Fibroblast of the conjunctiva (primary cell): ENCODE measurements around the gene ZNF879.

Experiments used
- DNase-seq: peaks from one replicate; pipeline ENCODE4 v3.0.0-alpha.2; 2010; ENCODE audit warnings: low read depth

Gene ZNF879

GRCh38 chr5:179008667-179009066 lies 14.9 kb upstream of the ZNF879 start:
- no peak for DNase-seq

GRCh38 chr5:179033004-179033580 lies 9.5 kb downstream of the ZNF879 start:
- DNase-seq = no peak

GRCh38 chr5:179044765-179045164 lies 21.2 kb downstream of the ZNF879 start:
- DNase-seq = no peak

- DNase-seq = no peak
These were observed 28.2 kb downstream of the ZNF879 start for GRCh38 chr5:179051784-179052183.

- no peak for DNase-seq
These were observed 30.6 kb downstream of the ZNF879 start for GRCh38 chr5:179054036-179054785.

- no peak for DNase-seq
These were observed 31.3 kb downstream of the ZNF879 start for GRCh38 chr5:179054876-179055275.

GRCh38 chr5:179055436-179055835 lies 31.8 kb downstream of the ZNF879 start:
- no peak for DNase-seq

- no peak for DNase-seq
These were observed 32.2 kb downstream of the ZNF879 start for GRCh38 chr5:179055841-179056240.

- DNase-seq = peak; percentile 75
These were observed 36.8 kb downstream of the ZNF879 start, which contains the start of gene ZNF354C for GRCh38 chr5:179060116-179061008. TSS of gene ZNF354C (plus strand) at chr5:179060373. CDS start at chr5:179062069, 1,696 bp downstream.

GRCh38 chr5:179061025-179061424 lies 37.4 kb downstream of the ZNF879 start:
- DNase-seq = no peak

GRCh38 chr5:179065703-179066102 lies 42.1 kb downstream of the ZNF879 start:
- DNase-seq = no peak

GRCh38 chr5:179079165-179079987 lies 55.8 kb downstream of the ZNF879 start:
- no peak for DNase-seq

- DNase-seq = no peak
These were observed 57.1 kb downstream of the ZNF879 start for GRCh38 chr5:179080724-179081123.
